ENCODE results near the gene N4BP2L2.
A peak's percentile ranks its signal among the peaks of the same experiment; 100 is the strongest.
"Not testable (repeated sequence)": the region's sequence is repeated elsewhere in the genome, so short reads cannot be mapped to it uniquely, and the experiment has no call there.

N4BP2L2 gene

GRCh38 chr13:32538621-32539246 lies at the start of gene N4BP2L2:
N4BP2L2 (minus strand) TSS chr13:32538795; CDS start chr13:32537027, 1,768 bp downstream.
- FAIRE-seq (peak; percentile 99), DNase-seq (ENCODE audit: insufficient read length, low spot score) (peak; percentile 70)

GRCh38 chr13:32587811-32588170 lies 49.2 kb upstream of the N4BP2L2 start:
- no peak for DNase-seq (ENCODE audit: insufficient read length, low spot score)
- no peak for FAIRE-seq

GRCh38 chr13:32587011-32587810 lies 48.6 kb upstream of the N4BP2L2 start:
- DNase-seq (ENCODE audit: insufficient read length, low spot score) (peak; percentile 33), FAIRE-seq (peak; percentile 92)

- FAIRE-seq = peak; percentile 92
- peak; percentile 90 for DNase-seq (ENCODE audit: insufficient read length, low spot score)
These were observed 47.7 kb upstream of the N4BP2L2 start, which contains the start of gene PDS5B for GRCh38 chr13:32586080-32586900. PDS5B (plus strand) TSS chr13:32586452; CDS start chr13:32648773, 62,321 bp downstream.

- DNase-seq (ENCODE audit: insufficient read length, low spot score) (no peak), FAIRE-seq (no peak)
These were observed 47.0 kb upstream of the N4BP2L2 start for GRCh38 chr13:32585550-32586079.

- FAIRE-seq (no peak), DNase-seq (ENCODE audit: insufficient read length, low spot score) (no peak)
These were observed 44.4 kb upstream of the N4BP2L2 start for GRCh38 chr13:32582991-32583390.

- no peak for FAIRE-seq
- DNase-seq (ENCODE audit: insufficient read length, low spot score) = no peak
These were observed 43.7 kb upstream of the N4BP2L2 start for GRCh38 chr13:32582281-32582680.

GRCh38 chr13:32581177-32581786 lies 42.7 kb upstream of the N4BP2L2 start:
- FAIRE-seq = no peak

GRCh38 chr13:32577032-32577431 lies 38.4 kb upstream of the N4BP2L2 start:
- DNase-seq (ENCODE audit: insufficient read length, low spot score) (no peak), FAIRE-seq (no peak)

More at GRCh38 chr13:32581177-32581786, 42.7 kb upstream of the N4BP2L2 start:
- DNase-seq (ENCODE audit: insufficient read length, low spot score) = no peak

- FAIRE-seq; DNase-seq (ENCODE audit: insufficient read length, low spot score): not testable (repeated sequence)
These were observed 37.1 kb upstream of the N4BP2L2 start for GRCh38 chr13:32575687-32576086.

GRCh38 chr13:32560842-32561241 lies 22.2 kb upstream of the N4BP2L2 start:
- not testable (repeated sequence) for FAIRE-seq; DNase-seq (ENCODE audit: insufficient read length, low spot score)

GRCh38 chr13:32555613-32556012 lies 17.0 kb upstream of the N4BP2L2 start:
- no peak for FAIRE-seq
- DNase-seq (ENCODE audit: insufficient read length, low spot score) = no peak

GRCh38 chr13:32553720-32554119 lies 15.1 kb upstream of the N4BP2L2 start:
- FAIRE-seq (peak; percentile 44), DNase-seq (ENCODE audit: insufficient read length, low spot score) (no peak)

- no peak for DNase-seq (ENCODE audit: insufficient read length, low spot score)
- no peak for FAIRE-seq
These were observed 11.2 kb upstream of the N4BP2L2 start for GRCh38 chr13:32549788-32550187.

GRCh38 chr13:32548837-32549236 lies 10.2 kb upstream of the N4BP2L2 start:
- FAIRE-seq (no peak), DNase-seq (ENCODE audit: insufficient read length, low spot score) (no peak)

GRCh38 chr13:32545083-32545482 lies 6.5 kb upstream of the N4BP2L2 start:
- no peak for FAIRE-seq
- DNase-seq (ENCODE audit: insufficient read length, low spot score) = no peak

- no peak for FAIRE-seq
- DNase-seq (ENCODE audit: insufficient read length, low spot score) = no peak
These were observed 3.6 kb upstream of the N4BP2L2 start for GRCh38 chr13:32542221-32542620.

GRCh38 chr13:32538143-32538620 lies 413 bp downstream of the N4BP2L2 start:
- no peak for FAIRE-seq
- peak; percentile 15 for DNase-seq (ENCODE audit: insufficient read length, low spot score)

GRCh38 chr13:32537580-32538142 lies 934 bp downstream of the N4BP2L2 start:
- FAIRE-seq (peak; percentile 14), DNase-seq (ENCODE audit: insufficient read length, low spot score) (no peak)

- FAIRE-seq = no peak
These were observed 2.8 kb downstream of the N4BP2L2 start for GRCh38 chr13:32535748-32536147.

More at GRCh38 chr13:32535748-32536147, 2.8 kb downstream of the N4BP2L2 start:
- DNase-seq (ENCODE audit: insufficient read length, low spot score) = no peak

Data from GM19239 (cell line).